ENCODE data around the gene ATP9A.
"Not testable (repeated sequence)": the region's sequence is repeated elsewhere in the genome, so short reads cannot be mapped to it uniquely, and the experiment has no call there.

Gene ATP9A, protein sequence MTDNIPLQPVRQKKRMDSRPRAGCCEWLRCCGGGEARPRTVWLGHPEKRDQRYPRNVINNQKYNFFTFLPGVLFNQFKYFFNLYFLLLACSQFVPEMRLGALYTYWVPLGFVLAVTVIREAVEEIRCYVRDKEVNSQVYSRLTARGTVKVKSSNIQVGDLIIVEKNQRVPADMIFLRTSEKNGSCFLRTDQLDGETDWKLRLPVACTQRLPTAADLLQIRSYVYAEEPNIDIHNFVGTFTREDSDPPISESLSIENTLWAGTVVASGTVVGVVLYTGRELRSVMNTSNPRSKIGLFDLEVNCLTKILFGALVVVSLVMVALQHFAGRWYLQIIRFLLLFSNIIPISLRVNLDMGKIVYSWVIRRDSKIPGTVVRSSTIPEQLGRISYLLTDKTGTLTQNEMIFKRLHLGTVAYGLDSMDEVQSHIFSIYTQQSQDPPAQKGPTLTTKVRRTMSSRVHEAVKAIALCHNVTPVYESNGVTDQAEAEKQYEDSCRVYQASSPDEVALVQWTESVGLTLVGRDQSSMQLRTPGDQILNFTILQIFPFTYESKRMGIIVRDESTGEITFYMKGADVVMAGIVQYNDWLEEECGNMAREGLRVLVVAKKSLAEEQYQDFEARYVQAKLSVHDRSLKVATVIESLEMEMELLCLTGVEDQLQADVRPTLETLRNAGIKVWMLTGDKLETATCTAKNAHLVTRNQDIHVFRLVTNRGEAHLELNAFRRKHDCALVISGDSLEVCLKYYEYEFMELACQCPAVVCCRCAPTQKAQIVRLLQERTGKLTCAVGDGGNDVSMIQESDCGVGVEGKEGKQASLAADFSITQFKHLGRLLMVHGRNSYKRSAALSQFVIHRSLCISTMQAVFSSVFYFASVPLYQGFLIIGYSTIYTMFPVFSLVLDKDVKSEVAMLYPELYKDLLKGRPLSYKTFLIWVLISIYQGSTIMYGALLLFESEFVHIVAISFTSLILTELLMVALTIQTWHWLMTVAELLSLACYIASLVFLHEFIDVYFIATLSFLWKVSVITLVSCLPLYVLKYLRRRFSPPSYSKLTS

DNA sequence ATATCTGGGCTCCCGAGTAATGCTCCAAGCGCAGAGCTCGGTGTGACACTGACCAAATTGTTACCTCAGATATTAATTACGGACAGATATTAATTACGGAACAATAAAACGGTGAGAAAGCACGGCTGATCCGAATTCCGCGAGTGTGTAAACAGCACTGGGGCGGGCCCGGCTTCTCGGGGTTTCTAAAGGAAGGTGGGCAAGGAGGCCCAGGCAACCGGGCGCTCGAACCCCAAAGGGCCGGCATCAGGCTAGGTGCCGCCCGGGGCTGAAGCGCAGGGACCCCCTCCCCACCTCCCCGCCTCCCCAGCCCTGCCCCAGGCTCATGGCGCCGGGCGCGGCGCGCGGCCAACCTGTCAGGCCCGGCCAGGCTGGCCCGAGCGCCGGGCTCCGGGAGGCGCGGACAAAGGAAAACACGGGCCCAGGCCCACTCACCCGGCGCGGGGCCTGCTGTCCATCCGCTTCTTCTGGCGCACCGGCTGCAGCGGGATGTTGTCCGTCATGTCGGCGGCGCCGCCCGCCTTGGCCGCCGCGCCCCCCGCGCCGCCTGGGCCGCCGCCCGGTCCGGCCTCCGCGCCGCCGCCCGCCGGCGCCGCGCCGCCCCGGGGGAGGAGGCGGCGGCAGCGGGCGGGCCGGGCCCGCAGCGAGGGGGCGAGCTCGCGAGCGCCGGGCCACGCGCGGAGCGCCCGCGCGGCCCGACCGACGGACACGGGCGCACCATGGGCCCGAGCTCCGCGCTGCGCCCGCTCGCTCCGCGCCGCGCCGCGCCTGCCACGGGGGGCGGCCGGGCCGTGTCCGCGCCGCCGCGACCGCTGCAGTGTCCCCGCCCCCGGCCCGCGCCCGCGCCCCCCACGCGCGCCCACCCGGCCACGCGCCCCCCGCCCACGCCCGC lies at the start of gene ATP9A:
Gene ATP9A, minus strand, starts transcription at position 524 of the 892 bp plus-strand sequence. Its CDS starts 21 bp downstream, at position 503.
- DNase-seq (ENCODE audit: low read depth) = no peak

GRCh38 chr20:51816856-51817255 lies 48.7 kb upstream of the ATP9A start:
- DNase-seq (ENCODE audit: low read depth) = not testable (repeated sequence)

- no peak for DNase-seq (ENCODE audit: low read depth)
Observed at GRCh38 chr20:51815383-51816076, 47.3 kb upstream of the ATP9A start.

- no peak for DNase-seq (ENCODE audit: low read depth)
Observed at GRCh38 chr20:51812861-51813260, 44.7 kb upstream of the ATP9A start.

GRCh38 chr20:51811514-51812128 lies 43.4 kb upstream of the ATP9A start:
- DNase-seq (ENCODE audit: low read depth) = no peak

- peak; percentile 8 for DNase-seq (ENCODE audit: low read depth)
Observed at GRCh38 chr20:51811042-51811355, 42.8 kb upstream of the ATP9A start.

GRCh38 chr20:51810155-51811041 lies 42.2 kb upstream of the ATP9A start:
- DNase-seq (ENCODE audit: low read depth) = no peak

GRCh38 chr20:51807720-51808250 lies 39.6 kb upstream of the ATP9A start:
- DNase-seq (ENCODE audit: low read depth) = no peak

- no peak for DNase-seq (ENCODE audit: low read depth)
Observed at GRCh38 chr20:51804754-51805153, 36.6 kb upstream of the ATP9A start.

GRCh38 chr20:51803148-51803854 lies 35.1 kb upstream of the ATP9A start:
- DNase-seq (ENCODE audit: low read depth) = no peak

DNA sequence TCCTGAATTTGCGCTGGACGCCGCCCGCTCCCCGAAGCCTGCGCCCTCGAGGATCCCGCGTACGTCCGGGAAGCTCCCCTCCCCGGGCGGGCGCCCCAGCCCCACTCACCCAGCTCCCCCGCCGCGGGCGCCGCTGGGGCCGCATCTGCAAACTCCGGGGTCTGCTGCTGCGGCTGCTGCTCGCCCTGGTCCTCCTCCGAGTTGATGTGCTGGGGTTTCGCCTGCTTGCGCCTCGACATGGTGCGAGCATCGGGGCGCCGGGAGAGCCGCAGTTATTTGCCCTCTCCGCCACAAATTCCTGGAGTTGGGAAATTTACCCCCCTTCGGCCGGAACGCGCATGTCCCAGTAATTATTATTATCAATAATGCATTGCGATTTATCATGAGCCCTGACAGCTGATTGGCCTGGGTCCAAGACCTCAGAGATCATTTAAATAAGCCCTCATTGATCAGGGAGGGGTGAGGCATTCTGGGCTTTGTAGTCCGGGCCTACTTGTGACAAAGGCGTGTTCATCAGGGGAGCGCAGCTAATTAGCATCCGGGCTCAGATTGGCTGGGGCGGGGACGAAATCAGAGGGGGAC lies 34.1 kb upstream of the ATP9A start, which contains the start of gene SALL4:
Gene SALL4, minus strand, starts transcription at position 352 of the 582 bp plus-strand sequence. Its CDS starts 113 bp downstream, at position 239.
- DNase-seq (ENCODE audit: low read depth) = no peak

DNA sequence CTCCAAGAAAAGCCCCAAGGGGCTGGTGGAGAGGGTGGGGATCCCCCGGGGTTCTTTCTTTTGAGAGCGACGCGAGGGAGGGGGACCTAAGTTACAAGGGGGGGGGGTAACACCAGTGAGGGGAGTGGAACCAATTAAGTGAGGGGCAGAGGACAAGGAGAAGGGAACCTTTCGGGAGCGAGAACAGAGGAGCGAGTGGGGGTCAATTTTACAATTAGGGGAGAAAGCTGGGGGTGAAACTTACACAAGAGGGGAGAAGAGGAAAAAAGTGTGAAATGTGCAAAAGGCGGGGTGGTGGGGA lies 33.6 kb upstream of the ATP9A start:
- no peak for DNase-seq (ENCODE audit: low read depth)

DNA sequence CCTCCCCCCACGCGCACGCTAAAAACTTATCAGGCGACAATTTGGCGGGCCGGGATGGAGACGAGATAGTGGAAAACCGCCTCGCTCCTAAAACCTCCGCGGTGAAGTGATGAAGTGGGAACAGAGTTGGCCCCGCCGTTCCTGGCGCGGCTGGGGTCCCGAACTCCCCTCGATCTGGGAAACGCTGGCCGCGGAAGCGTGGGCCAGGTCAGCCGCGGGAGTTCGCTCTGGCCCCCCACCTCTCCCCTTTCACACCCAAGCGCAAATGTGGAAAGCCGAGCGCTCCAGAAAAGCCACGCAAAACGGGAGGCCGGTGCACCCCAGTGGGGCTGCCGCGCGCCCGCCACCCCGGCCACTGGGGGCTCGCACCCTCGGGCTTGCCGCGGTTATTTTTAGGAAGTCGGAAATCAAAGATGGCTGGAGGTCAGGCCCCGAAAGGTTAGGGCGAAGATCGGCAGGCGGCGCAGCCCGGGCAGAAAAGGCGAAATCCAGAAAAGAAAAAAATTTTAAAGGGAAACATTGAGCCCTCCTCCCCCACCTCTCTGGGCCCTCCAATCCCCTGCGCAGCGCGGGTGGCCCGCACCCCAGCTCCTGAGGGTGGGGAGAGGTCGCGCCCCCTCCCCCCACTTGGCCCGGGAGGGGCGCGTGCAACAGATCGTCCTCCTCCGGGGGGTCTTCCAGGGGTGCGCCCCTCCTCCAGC lies 33.1 kb upstream of the ATP9A start:
- no peak for DNase-seq (ENCODE audit: low read depth)

GRCh38 chr20:51800872-51801121 lies 32.6 kb upstream of the ATP9A start:
- DNase-seq (ENCODE audit: low read depth) = no peak

GRCh38 chr20:51800060-51800871 lies 32.1 kb upstream of the ATP9A start:
- DNase-seq (ENCODE audit: low read depth) = peak; percentile 12

- DNase-seq (ENCODE audit: low read depth) = no peak
Observed at GRCh38 chr20:51799401-51799860, 31.2 kb upstream of the ATP9A start.

DNA sequence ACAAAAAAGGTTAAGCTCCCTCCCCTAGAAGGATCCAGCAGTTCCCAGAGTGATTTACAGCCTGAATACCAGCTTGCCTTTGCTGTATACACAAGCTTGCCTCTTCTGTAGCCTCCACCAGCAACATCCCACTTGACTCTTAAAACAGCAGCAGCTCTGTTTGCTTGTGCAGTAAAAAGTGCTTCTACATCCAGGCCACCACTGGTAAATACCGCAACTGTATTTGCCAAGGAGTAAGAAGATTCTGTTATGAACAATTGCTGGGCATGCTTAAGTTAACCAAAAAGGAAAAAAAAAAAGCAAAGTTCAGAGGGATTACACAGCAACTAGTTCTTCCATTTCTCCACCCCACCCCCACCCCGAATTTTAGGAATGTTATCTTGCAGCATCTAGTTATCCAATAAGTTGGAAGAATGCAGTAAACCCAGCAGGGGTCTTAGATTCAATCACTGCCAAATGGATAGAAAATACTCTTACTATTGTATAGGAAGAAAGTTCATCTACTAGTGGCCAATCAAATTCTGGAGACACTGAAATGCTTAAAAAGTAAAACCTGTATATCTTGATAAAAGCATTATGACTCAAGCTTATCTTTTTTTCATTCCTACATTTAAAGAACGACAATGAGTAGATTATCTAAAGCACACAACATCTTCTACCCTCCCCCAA lies 29.3 kb upstream of the ATP9A start:
- DNase-seq (ENCODE audit: low read depth) = no peak
